Sigmoid colon (tissue), 7 donors: ENCODE data around the gene CNKSR3. TPM values are rescaled to one million over a fixed set of nuclear protein-coding genes. Genes with fewer than 3 reads are reported as not detected.
A peak's percentile ranks its signal among the peaks of the same experiment; 100 is the strongest.

ENCODE experiments used
- DNase-seq: peaks from one replicate; pipeline ENCODE4 v3.0.0-alpha.2; 2019
- H3K27ac ChIP-seq, 4 donors: fragments of 200-600 bp; sonication (generic); one replicate each; pipeline ENCODE4 v1.5.1; 2016 to 2019; ENCODE audit warnings: mild to moderate bottlenecking in 1 of 4
- H3K27me3 ChIP-seq, 3 donors: fragments of 200-600 bp; sonication (generic); one replicate each; pipeline ENCODE4 v1.5.1; 2019; ENCODE audit warnings: mild to moderate bottlenecking in 1 of 3
- H3K36me3 ChIP-seq, 4 donors: fragments of 200-600 bp; sonication (generic); one replicate each; pipeline ENCODE4 v1.5.1; 2016 to 2019
- H3K4me1 ChIP-seq, 4 donors: fragments of 200-600 bp; sonication (generic); one replicate each; pipeline ENCODE4 v1.5.1; 2017 to 2019
- H3K4me3 ChIP-seq, 4 donors: fragments of 200-600 bp; sonication (generic); one replicate each; pipeline ENCODE4 v1.5.1; 2017 to 2019; ENCODE audit warnings: mild to moderate bottlenecking in 2 of 4, moderate library complexity in 1 of 4
- H3K9me3 ChIP-seq, 4 donors: fragments of 200-600 bp in 3 of 4; sonication (generic) in 3 of 4; one replicate each; pipeline versions ENCODE4 v1.5.1 to v1.6.1; 2013 to 2019
- EP300 ChIP-seq, 4 donors: sonication (generic); formaldehyde crosslinking; IDR thresholded peaks; one replicate each; pipeline ENCODE4 v1.6.1; 2017; ENCODE audit warnings: antibody characterized with exemption in 4 of 4
- POLR2A ChIP-seq, 2 donors: fragments of 450-650 bp; IDR thresholded peaks; one replicate each; pipeline ENCODE4 v1.6.1; 2016; ENCODE audit warnings: antibody characterized with exemption in 2 of 2, mild to moderate bottlenecking in 2 of 2, moderate library complexity in 2 of 2
- POLR2AphosphoS5 ChIP-seq, 4 donors: sonication (generic); formaldehyde crosslinking; IDR thresholded peaks; one replicate each; pipeline ENCODE4 v1.6.1; 2017; ENCODE audit warnings: antibody characterized with exemption in 4 of 4
- WGBS, 2 donors: extraction: QIAGEN DNeasy Blood & Tissue Kit; methylation state at CpG; one replicate each; pipeline ENCODE4 v1.1.7; 2013; 5-methylcytosine and 5-hydroxymethylcytosine counted together
- intact Hi-C: fragments of 100-400 bp; cut with DNase I; formaldehyde crosslinking; loops from one replicate; pipeline ENCODE4 v1.15.1; 2023
- polyA plus RNA-seq, 3 donors: library from polyadenylated mRNA; stranded (reverse); fragments of 200-250 nt; gene quantifications; one replicate each; pipeline ENCODE4 v1.2.3, GENCODE V29; 2013
- total RNA-seq, 4 donors: library from RNA; depleted of rRNA; stranded (reverse); fragments of >200 nt; gene quantifications; one replicate each; pipeline ENCODE4 v1.1.0, GENCODE V29; 2016
- TF ChIP-seq, protein P1 (sequence below), 4 experiments: fragments of 450-650 bp in 3 of 4; fragments of 200-600 bp in 1 of 4; IDR thresholded peaks; one replicate each; pipeline ENCODE4 v1.5.1; 2016 to 2019; ENCODE audit warnings: antibody characterized with exemption in 4 of 4, mild to moderate bottlenecking in 3 of 4, moderate library complexity in 2 of 4
- donor health status: healthy with polysubstance abuse.
- donor health status: Bipolar disorder and iron deficiency.
- donor health status: healthy.

CNKSR3 gene
- total and polyA plus RNA-seq, 7 donors = 6.0 to 17.4 (median 15.3) TPM

DNA sequence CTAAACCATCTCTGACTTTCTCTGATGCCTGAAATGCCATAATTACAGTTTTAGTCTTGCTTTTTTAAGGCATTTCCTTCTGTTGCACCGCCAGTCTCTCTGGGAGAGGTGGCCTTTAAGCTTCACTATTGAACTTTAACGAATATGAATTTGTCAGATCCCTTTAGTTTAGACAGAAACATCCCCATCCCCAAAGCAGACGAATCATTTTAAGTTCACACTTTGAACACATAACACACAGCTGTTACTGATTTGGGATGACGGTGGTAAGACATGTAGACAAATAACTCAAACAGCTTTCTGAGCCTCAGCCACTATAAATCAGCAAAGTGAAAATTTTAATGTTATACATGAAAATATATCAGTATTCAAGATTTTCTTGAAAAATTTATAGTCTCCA is 146.7 kb downstream of the CNKSR3 start:
- TF ChIP-seq, protein P1, sequence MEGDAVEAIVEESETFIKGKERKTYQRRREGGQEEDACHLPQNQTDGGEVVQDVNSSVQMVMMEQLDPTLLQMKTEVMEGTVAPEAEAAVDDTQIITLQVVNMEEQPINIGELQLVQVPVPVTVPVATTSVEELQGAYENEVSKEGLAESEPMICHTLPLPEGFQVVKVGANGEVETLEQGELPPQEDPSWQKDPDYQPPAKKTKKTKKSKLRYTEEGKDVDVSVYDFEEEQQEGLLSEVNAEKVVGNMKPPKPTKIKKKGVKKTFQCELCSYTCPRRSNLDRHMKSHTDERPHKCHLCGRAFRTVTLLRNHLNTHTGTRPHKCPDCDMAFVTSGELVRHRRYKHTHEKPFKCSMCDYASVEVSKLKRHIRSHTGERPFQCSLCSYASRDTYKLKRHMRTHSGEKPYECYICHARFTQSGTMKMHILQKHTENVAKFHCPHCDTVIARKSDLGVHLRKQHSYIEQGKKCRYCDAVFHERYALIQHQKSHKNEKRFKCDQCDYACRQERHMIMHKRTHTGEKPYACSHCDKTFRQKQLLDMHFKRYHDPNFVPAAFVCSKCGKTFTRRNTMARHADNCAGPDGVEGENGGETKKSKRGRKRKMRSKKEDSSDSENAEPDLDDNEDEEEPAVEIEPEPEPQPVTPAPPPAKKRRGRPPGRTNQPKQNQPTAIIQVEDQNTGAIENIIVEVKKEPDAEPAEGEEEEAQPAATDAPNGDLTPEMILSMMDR (IDR thresholded peaks at IDR 0.05) = no peak
- TF ChIP-seq EP300 (IDR thresholded peaks at IDR 0.05) = no peak
- TF ChIP-seq POLR2AphosphoS5 (IDR thresholded peaks at IDR 0.05) = no peak
- no peak for TF ChIP-seq POLR2A (IDR thresholded peaks at IDR 0.05)
- no peak overlapping the region for H3K27ac ChIP-seq
- H3K27me3 ChIP-seq = no peaks in the 10 kb centered on the region
- intact Hi-C loops = no loop called here
- no peaks in the 10 kb centered on the region for H3K4me1 ChIP-seq
- no peak overlapping the region for H3K4me3 ChIP-seq
- H3K9me3 ChIP-seq = no peaks in the 10 kb centered on the region
- WGBS, 2 donors = 78 to 80% methylated on average over 4 of the region's 4 CpGs
- DNase-seq = no peak
- H3K36me3 ChIP-seq = no peaks in the 10 kb centered on the region

DNA sequence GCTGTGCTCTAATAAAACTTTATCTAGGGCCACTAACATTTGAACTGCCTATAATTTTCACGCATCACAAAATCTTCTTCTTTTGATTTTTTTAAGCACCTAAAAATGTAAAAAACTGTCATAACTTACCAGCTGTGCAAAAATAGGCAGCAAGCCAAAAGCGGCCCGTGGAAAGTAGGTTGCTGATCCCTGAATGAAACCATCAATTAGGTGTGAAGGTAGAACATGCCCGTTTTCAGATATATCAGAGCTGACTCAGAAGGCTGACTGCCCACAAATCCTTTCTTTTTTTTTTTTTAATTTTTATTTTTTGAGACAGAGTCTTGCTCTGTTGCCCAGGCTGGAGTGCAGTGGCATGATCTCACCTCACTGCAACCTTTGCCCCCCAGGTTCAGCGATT is 149.0 kb downstream of the CNKSR3 start:
- DNase-seq = no peak
- intact Hi-C loops = no loop called here
- TF ChIP-seq POLR2A (IDR thresholded peaks at IDR 0.05) (no peak), POLR2AphosphoS5 (IDR thresholded peaks at IDR 0.05) (no peak), EP300 (IDR thresholded peaks at IDR 0.05) (no peak)
- TF ChIP-seq, protein P1 (IDR thresholded peaks at IDR 0.05) = no peak
- Histone ChIP-seq H3K27me3 (no peaks in the 10 kb centered on the region), H3K27ac (no peak overlapping the region), H3K4me3 (no peak overlapping the region), H3K4me1 (no peaks in the 10 kb centered on the region), H3K9me3 (no peaks in the 10 kb centered on the region), H3K36me3 (no peaks in the 10 kb centered on the region)
- WGBS, 2 donors = 86 to 90% methylated on average over 5 of the region's 5 CpGs

DNA sequence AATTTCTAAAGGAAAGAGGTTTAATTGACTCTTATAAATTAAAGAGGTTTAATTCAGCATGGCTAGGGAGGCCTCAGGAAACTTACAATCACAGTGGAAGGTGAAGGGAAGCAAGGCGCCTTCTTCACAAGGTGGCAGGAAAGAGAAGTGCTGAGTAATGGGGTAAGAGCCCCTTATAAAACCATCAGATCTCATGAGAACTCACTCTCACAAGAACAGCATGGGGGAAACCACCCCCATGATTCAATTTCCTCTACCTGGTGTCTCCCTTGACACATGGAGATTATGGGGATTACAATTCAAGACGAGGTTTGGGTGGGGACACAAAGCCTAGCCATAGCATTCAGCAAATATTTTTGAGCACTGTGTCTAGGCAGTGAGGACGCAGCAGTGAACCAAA is 150.0 kb downstream of the CNKSR3 start:
- H3K4me1 ChIP-seq = no peaks in the 10 kb centered on the region
- H3K36me3 ChIP-seq = no peaks in the 10 kb centered on the region
- TF ChIP-seq, protein P1 (IDR thresholded peaks at IDR 0.05) = no peak
- TF ChIP-seq POLR2AphosphoS5 (IDR thresholded peaks at IDR 0.05) = no peak
- no peak for TF ChIP-seq EP300 (IDR thresholded peaks at IDR 0.05)
- no peak for TF ChIP-seq POLR2A (IDR thresholded peaks at IDR 0.05)
- intact Hi-C loops = no loop called here
- no peak overlapping the region for H3K4me3 ChIP-seq
- no peaks in the 10 kb centered on the region for H3K9me3 ChIP-seq
- no peaks in the 10 kb centered on the region for H3K27me3 ChIP-seq
- no peak for DNase-seq
- no peak overlapping the region for H3K27ac ChIP-seq
- WGBS, 2 donors = 89 to 93% methylated on average over 3 of the region's 3 CpGs

DNA sequence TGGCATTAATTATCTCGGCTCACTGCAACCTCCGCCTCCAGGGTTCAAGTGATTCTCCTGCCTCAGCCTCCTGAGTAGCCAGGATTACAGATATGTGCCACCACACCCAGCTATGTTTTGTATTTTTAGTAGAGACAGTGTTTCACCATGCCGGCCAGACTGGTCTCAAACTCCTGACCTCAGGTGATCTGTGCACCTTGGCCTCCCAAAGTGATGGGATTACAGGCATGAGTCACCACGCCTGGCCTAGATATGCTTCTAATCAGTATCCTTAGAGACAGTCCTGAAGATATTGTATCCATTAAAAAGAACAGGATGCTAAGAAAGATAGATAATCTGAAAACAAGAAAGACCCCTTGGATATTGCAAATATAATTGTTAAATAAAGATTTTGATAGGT is 150.8 kb downstream of the CNKSR3 start:
- DNase-seq = no peak
- intact Hi-C loops = no loop called here
- no peak overlapping the region for H3K4me3 ChIP-seq
- no peaks in the 10 kb centered on the region for H3K9me3 ChIP-seq
- H3K27me3 ChIP-seq = no peaks in the 10 kb centered on the region
- no peaks in the 10 kb centered on the region for H3K4me1 ChIP-seq
- no peak overlapping the region for H3K27ac ChIP-seq
- TF ChIP-seq POLR2A (IDR thresholded peaks at IDR 0.05) = no peak
- TF ChIP-seq, protein P1 (IDR thresholded peaks at IDR 0.05) = no peak
- no peak for TF ChIP-seq EP300 (IDR thresholded peaks at IDR 0.05)
- TF ChIP-seq POLR2AphosphoS5 (IDR thresholded peaks at IDR 0.05) = no peak
- WGBS, 2 donors = 74 to 82% methylated on average over 4 of the region's 4 CpGs
- no peaks in the 10 kb centered on the region for H3K36me3 ChIP-seq

DNA sequence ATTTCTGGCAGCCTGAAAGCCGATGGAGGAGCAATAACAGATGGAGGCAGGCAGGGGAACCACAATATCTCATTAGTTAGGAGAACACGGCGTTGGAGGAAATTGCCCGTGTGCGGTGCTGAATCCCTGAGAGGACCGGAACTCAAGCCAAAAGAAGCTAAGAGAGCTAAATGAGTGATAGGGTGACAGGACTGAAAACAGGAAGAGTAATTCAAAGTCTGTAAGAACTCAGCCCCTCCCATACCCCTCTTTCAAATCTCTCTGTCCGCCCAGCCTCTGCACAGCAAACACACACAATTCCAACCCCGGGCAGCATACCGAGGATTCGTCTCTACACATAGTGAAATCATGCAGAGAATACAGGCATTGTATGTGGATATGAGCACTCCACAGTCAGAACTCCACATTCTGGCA is 151.3 kb downstream of the CNKSR3 start:
- Histone ChIP-seq H3K27me3 (no peaks in the 10 kb centered on the region), H3K36me3 (no peaks in the 10 kb centered on the region), H3K9me3 (no peaks in the 10 kb centered on the region), H3K4me3 (no peak overlapping the region), H3K27ac (peak overlapping the region in 1 of 4 donors; percentile 23), H3K4me1 (no peaks in the 10 kb centered on the region)
- TF ChIP-seq EP300 (IDR thresholded peaks at IDR 0.05) (no peak), POLR2A (IDR thresholded peaks at IDR 0.05) (no peak), POLR2AphosphoS5 (IDR thresholded peaks at IDR 0.05) (no peak)
- TF ChIP-seq, protein P1 (IDR thresholded peaks at IDR 0.05) = no peak
- WGBS, 2 donors = 41 to 81% methylated on average over 10 of the region's 10 CpGs
- intact Hi-C loops = no loop called here
- no peak for DNase-seq
